22Rv1 (cell line): Measurements from ENCODE around the gene FAM83F.

Source experiments
- CTCF ChIP-seq: fragments of 450-650 bp; IDR thresholded peaks from 2 replicates; pipeline ENCODE4 v1.5.1; 2017; ENCODE audit warnings: mild to moderate bottlenecking
- ZFX ChIP-seq: fragments of 450-650 bp; IDR thresholded peaks from 2 replicates; pipeline ENCODE4 v1.6.1; 2017; ENCODE audit warnings: antibody characterized with exemption, borderline replicate concordance

GRCh38 chr22:40043793-40044101, 49.0 kb downstream of the FAM83F start:
- TF ChIP-seq CTCF (no peak), ZFX (no peak)
